GM23338 (cell line): ENCODE results near the gene TMEM244. TPM values are rescaled to one million over a fixed set of nuclear protein-coding genes. Genes with fewer than 3 reads are reported as not detected.

Source experiments
- ATAC-seq: fragments of 200-7000 bp; cut with Tn5 transposase; 3 replicates; pipeline ENCODE4 v1.9.1; 2020
- DNase-seq: peaks from one replicate; pipeline ENCODE4 v3.0.0-alpha.2; 2015; ENCODE audit warnings: low spot score
- H2AFZ ChIP-seq: fragments of 200-600 bp; sonication (generic); 2 replicates; pipeline ENCODE4 v1.8.0; 2016; ENCODE audit warnings: antibody characterized with exemption, mild to moderate bottlenecking, moderate library complexity
- H3F3A ChIP-seq: fragments of 200-600 bp; sonication (generic); replicated peaks from 2 replicates; pipeline ENCODE4 v1.8.0; 2017; ENCODE audit warnings: antibody characterized with exemption, mixed run types, low read depth
- H3K27ac ChIP-seq: fragments of 200-600 bp; sonication (generic); 2 replicates; pipeline ENCODE4 v1.6.1; 2016; ENCODE audit warnings: low read depth
- H3K27me3 ChIP-seq: fragments of 200-600 bp; sonication (generic); 2 replicates; pipeline ENCODE4 v1.8.0; 2016; ENCODE audit warnings: mild to moderate bottlenecking, mixed run types, moderate library complexity; ENCODE audit not compliant: insufficient read depth
- H3K36me3 ChIP-seq: fragments of 200-600 bp; sonication (generic); 2 replicates; pipeline ENCODE4 v1.8.0; 2016; ENCODE audit warnings: mild to moderate bottlenecking; ENCODE audit not compliant: insufficient read depth
- H3K4me1 ChIP-seq: fragments of 200-600 bp; sonication (generic); 2 replicates; pipeline ENCODE4 v1.8.0; 2016; ENCODE audit warnings: mild to moderate bottlenecking, moderate library complexity; ENCODE audit not compliant: insufficient read depth
- H3K4me2 ChIP-seq: fragments of 200-600 bp; sonication (generic); 2 replicates; pipeline ENCODE4 v1.7.1; 2017; ENCODE audit warnings: mixed run types
- H3K4me3 ChIP-seq: fragments of 200-600 bp; sonication (generic); 2 replicates; pipeline ENCODE4 v1.6.1; 2016; ENCODE audit warnings: mixed run types
- H3K79me2 ChIP-seq: fragments of 200-600 bp; sonication (generic); replicated peaks from 2 replicates; pipeline ENCODE4 v1.8.0; 2017; ENCODE audit warnings: mild to moderate bottlenecking; ENCODE audit not compliant: insufficient read depth
- H3K9me2 ChIP-seq: fragments of 200-600 bp; sonication (generic); 2 replicates; pipeline ENCODE4 v1.8.0; 2017; ENCODE audit not compliant: insufficient read depth
- H4K20me1 ChIP-seq: fragments of 200-600 bp; sonication (generic); replicated peaks from 2 replicates; pipeline ENCODE4 v1.8.0; 2017; ENCODE audit warnings: mild to moderate bottlenecking; ENCODE audit not compliant: insufficient read depth
- H3K27ac Mint-ChIP-seq: 2 replicates; pipeline ENCODE4 v1.8.0; 2020; ENCODE audit warnings: inconsistent platforms, mild to moderate bottlenecking, moderate library complexity, mixed read lengths
- H3K27me3 Mint-ChIP-seq: 3 replicates; pipeline ENCODE4 v1.8.0; 2022; ENCODE audit warnings: low read depth, mild to moderate bottlenecking, moderate library complexity, mixed read lengths, inconsistent platforms; ENCODE audit not compliant: insufficient read depth, poor library complexity
- H3K36me3 Mint-ChIP-seq: 3 replicates; pipeline ENCODE4 v1.8.0; 2021; ENCODE audit warnings: low read depth, mild to moderate bottlenecking, inconsistent platforms, moderate library complexity, mixed read lengths
- H3K4me1 Mint-ChIP-seq: 3 replicates; pipeline ENCODE4 v1.8.0; 2020; ENCODE audit warnings: mild to moderate bottlenecking, inconsistent platforms, mixed read lengths
- H3K4me3 Mint-ChIP-seq: 3 replicates; pipeline ENCODE4 v1.8.0; 2021; ENCODE audit warnings: moderate library complexity, mild to moderate bottlenecking, inconsistent platforms, mixed read lengths
- H3K9me3 Mint-ChIP-seq: 3 replicates; pipeline ENCODE4 v1.8.0; 2020; ENCODE audit warnings: moderate library complexity, mild to moderate bottlenecking, inconsistent platforms, mixed read lengths
- EZH2 ChIP-seq: fragments of 200-600 bp; sonication (generic); IDR thresholded peaks from one replicate; pipeline ENCODE4 v1.8.0; 2017; ENCODE audit warnings: antibody characterized with exemption, mild to moderate bottlenecking, low read depth; ENCODE audit not compliant: unreplicated experiment
- EZH2phosphoT487 ChIP-seq: fragments of 200-600 bp; sonication (generic); IDR thresholded peaks from one replicate; pipeline ENCODE4 v1.8.1; 2018; ENCODE audit warnings: antibody characterized with exemption; ENCODE audit not compliant: unreplicated experiment
- NANOG ChIP-seq: IDR thresholded peaks from 2 replicates; pipeline ENCODE4 v1.6.1; 2016; ENCODE audit warnings: antibody characterized with exemption, borderline replicate concordance
- POLR2AphosphoS5 ChIP-seq: IDR thresholded peaks from 2 replicates; pipeline ENCODE4 v1.6.1; 2016; ENCODE audit warnings: antibody characterized with exemption, low read depth
- STAT1 ChIP-seq: IDR thresholded peaks from one replicate; pipeline ENCODE4 v1.6.1; 2016; ENCODE audit warnings: antibody characterized with exemption; ENCODE audit not compliant: unreplicated experiment
- ZNF114 ChIP-seq: fragments of 250-450 bp; sonication (Bioruptor Pico); IDR thresholded peaks from 2 replicates; pipeline ENCODE4 v1.5.0; 2020; ENCODE audit warnings: mild to moderate bottlenecking, moderate library complexity
- ZNF331 ChIP-seq: fragments of 250-450 bp; sonication (Bioruptor Pico); IDR thresholded peaks from 2 replicates; pipeline ENCODE4 v1.5.0; 2020; ENCODE audit warnings: low read depth, mild to moderate bottlenecking, moderate library complexity
- polyA plus RNA-seq: library from polyadenylated mRNA; unstranded; fragments of >200 nt; fragmentation: Nextera tagmentation; extraction: Ambion mirVana; gene quantifications from 2 replicates; pipeline ENCODE4 v1.2.1, GENCODE V29; 2016
- total RNA-seq: library from RNA; depleted of rRNA; stranded (reverse); fragments of >200 nt; shearing (Covaris generic); gene quantifications from 2 replicates; pipeline ENCODE4 v1.2.3, GENCODE V29; 2014
- TF ChIP-seq, protein P1 (sequence below), 2 experiments: fragments of 200-600 bp in 1 of 2; sonication (generic) in 1 of 2; conservative IDR thresholded peaks; 2 replicates each; pipeline versions ENCODE4 v1.5.1 to v1.6.1; 2016 to 2017; ENCODE audit warnings: antibody characterized with exemption in 2 of 2, low read depth in 2 of 2, mild to moderate bottlenecking in 2 of 2, moderate library complexity in 1 of 2
- TF ChIP-seq, protein P2 (sequence below): IDR thresholded peaks from one replicate; pipeline ENCODE4 v1.6.1; 2018; ENCODE audit warnings: antibody characterized with exemption; ENCODE audit not compliant: unreplicated experiment
- TF ChIP-seq, protein P3 (sequence below): IDR thresholded peaks from 2 replicates; pipeline ENCODE4 v1.6.1; 2016; ENCODE audit warnings: antibody characterized with exemption

TMEM244 gene
- total and polyA plus RNA-seq, 2 experiments from 2014 or later: not detected

DNA sequence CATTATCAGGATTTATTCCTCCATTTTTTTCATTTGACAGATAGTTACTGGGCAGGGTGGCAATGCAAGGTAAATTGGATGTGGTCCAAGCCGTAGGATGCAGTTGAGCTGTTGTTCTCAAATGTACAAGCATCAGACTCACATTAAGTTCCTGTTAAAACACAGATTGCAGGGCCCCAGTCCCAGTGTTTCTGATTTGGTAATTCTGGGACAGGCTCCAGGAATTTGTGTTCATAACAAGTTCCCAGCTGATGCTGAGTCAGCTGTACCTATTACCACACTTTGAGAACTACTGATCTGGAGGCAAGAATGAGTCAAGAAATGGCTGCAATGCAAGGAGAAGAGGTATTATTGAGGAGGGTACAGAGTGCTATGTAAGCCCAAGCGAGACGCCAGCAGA is 11.7 kb downstream of the TMEM244 start:
- H3K9me2 ChIP-seq: no peaks in the 10 kb centered on the region
- H3K4me2 ChIP-seq: no peak overlapping the region
- H3K4me3 ChIP-seq: no peak overlapping the region
- peak overlapping the region; percentile 73 for H2AFZ ChIP-seq
- H3K36me3 Mint-ChIP-seq: no peaks in the 10 kb centered on the region
- no peaks in the 10 kb centered on the region for H3K4me1 ChIP-seq
- no peaks in the 10 kb centered on the region for H3K36me3 ChIP-seq
- H3K27me3 ChIP-seq: no peaks in the 10 kb centered on the region
- TF ChIP-seq ZNF331 (CRISPR knock-in tag) (no peak), STAT1 (no peak), ZNF114 (CRISPR knock-in tag) (no peak), NANOG (no peak), POLR2AphosphoS5 (no peak), EZH2phosphoT487 (no peak)
- TF ChIP-seq, protein P1, sequence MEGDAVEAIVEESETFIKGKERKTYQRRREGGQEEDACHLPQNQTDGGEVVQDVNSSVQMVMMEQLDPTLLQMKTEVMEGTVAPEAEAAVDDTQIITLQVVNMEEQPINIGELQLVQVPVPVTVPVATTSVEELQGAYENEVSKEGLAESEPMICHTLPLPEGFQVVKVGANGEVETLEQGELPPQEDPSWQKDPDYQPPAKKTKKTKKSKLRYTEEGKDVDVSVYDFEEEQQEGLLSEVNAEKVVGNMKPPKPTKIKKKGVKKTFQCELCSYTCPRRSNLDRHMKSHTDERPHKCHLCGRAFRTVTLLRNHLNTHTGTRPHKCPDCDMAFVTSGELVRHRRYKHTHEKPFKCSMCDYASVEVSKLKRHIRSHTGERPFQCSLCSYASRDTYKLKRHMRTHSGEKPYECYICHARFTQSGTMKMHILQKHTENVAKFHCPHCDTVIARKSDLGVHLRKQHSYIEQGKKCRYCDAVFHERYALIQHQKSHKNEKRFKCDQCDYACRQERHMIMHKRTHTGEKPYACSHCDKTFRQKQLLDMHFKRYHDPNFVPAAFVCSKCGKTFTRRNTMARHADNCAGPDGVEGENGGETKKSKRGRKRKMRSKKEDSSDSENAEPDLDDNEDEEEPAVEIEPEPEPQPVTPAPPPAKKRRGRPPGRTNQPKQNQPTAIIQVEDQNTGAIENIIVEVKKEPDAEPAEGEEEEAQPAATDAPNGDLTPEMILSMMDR (conservative IDR thresholded peaks at IDR 0.05; ENCODE audit: low read depth in 2 of 2): no peak
- TF ChIP-seq, protein P2, sequence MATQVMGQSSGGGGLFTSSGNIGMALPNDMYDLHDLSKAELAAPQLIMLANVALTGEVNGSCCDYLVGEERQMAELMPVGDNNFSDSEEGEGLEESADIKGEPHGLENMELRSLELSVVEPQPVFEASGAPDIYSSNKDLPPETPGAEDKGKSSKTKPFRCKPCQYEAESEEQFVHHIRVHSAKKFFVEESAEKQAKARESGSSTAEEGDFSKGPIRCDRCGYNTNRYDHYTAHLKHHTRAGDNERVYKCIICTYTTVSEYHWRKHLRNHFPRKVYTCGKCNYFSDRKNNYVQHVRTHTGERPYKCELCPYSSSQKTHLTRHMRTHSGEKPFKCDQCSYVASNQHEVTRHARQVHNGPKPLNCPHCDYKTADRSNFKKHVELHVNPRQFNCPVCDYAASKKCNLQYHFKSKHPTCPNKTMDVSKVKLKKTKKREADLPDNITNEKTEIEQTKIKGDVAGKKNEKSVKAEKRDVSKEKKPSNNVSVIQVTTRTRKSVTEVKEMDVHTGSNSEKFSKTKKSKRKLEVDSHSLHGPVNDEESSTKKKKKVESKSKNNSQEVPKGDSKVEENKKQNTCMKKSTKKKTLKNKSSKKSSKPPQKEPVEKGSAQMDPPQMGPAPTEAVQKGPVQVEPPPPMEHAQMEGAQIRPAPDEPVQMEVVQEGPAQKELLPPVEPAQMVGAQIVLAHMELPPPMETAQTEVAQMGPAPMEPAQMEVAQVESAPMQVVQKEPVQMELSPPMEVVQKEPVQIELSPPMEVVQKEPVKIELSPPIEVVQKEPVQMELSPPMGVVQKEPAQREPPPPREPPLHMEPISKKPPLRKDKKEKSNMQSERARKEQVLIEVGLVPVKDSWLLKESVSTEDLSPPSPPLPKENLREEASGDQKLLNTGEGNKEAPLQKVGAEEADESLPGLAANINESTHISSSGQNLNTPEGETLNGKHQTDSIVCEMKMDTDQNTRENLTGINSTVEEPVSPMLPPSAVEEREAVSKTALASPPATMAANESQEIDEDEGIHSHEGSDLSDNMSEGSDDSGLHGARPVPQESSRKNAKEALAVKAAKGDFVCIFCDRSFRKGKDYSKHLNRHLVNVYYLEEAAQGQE: no peak
- TF ChIP-seq, protein P3, sequence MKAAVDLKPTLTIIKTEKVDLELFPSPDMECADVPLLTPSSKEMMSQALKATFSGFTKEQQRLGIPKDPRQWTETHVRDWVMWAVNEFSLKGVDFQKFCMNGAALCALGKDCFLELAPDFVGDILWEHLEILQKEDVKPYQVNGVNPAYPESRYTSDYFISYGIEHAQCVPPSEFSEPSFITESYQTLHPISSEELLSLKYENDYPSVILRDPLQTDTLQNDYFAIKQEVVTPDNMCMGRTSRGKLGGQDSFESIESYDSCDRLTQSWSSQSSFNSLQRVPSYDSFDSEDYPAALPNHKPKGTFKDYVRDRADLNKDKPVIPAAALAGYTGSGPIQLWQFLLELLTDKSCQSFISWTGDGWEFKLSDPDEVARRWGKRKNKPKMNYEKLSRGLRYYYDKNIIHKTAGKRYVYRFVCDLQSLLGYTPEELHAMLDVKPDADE: no peak
- H3K27me3 Mint-ChIP-seq: peaks cover 2% of the 10 kb centered on the region
- no peak for ATAC-seq
- DNase-seq: no peak
- no peaks in the 10 kb centered on the region for H3F3A ChIP-seq
- H3K4me3 Mint-ChIP-seq: no peak overlapping the region
- H3K4me1 Mint-ChIP-seq: peaks cover 8% of the 10 kb centered on the region
- no peak overlapping the region for H3K27ac ChIP-seq
- no peaks in the 10 kb centered on the region for H3K9me3 Mint-ChIP-seq
- H3K27ac Mint-ChIP-seq: no peak overlapping the region
- no peaks in the 10 kb centered on the region for H4K20me1 ChIP-seq
- no peaks in the 10 kb centered on the region for H3K79me2 ChIP-seq

DNA sequence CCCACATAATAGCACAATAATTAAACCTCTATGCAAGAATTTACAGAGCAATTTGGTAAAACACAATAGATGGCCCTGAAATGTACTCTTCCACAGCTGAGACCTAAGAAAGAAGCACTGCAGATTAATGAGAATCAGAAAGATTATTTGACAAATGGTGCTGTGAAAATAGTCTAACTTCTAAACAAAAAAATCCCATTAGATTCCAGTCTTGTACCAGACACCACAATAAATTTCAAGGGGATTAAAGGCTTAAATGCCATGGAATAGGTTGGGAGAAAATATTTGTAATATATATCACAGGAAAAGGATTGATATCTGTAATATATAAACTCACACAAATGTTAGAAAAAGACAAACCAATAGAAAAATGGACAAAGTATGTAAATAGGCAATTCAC is 14.4 kb downstream of the TMEM244 start:
- Histone ChIP-seq H4K20me1 (no peaks in the 10 kb centered on the region), H3F3A (no peaks in the 10 kb centered on the region), H3K36me3 (no peaks in the 10 kb centered on the region), H3K9me2 (no peaks in the 10 kb centered on the region), H3K79me2 (no peaks in the 10 kb centered on the region), H3K4me2 (no peak overlapping the region), H3K4me3 (no peak overlapping the region), H3K4me1 (no peaks in the 10 kb centered on the region), H2AFZ (no peak overlapping the region), H3K27ac (no peak overlapping the region), H3K27me3 (no peaks in the 10 kb centered on the region)
- DNase-seq: no peak
- no peak for ATAC-seq
- peaks cover 2% of the 10 kb centered on the region for H3K27me3 Mint-ChIP-seq
- peaks cover 8% of the 10 kb centered on the region for H3K4me1 Mint-ChIP-seq
- H3K4me3 Mint-ChIP-seq: no peak overlapping the region
- peak overlapping the region; percentile 47; the same call in 1 of the 2 replicates for H3K27ac Mint-ChIP-seq
- no peaks in the 10 kb centered on the region for H3K9me3 Mint-ChIP-seq
- TF ChIP-seq, protein P1 (conservative IDR thresholded peaks at IDR 0.05; ENCODE audit: low read depth in 2 of 2): no peak
- no peak for TF ChIP-seq EZH2phosphoT487
- no peak for TF ChIP-seq NANOG
- no peak for TF ChIP-seq EZH2
- H3K36me3 Mint-ChIP-seq: no peaks in the 10 kb centered on the region
